GM19099 (cell line): ENCODE results near the gene TRIM63.

Source experiments
- POLR2A ChIP-seq: IDR thresholded peaks from 3 replicates; pipeline ENCODE4 v1.6.1; 2011; ENCODE audit warnings: low read depth; ENCODE audit not compliant: insufficient read length; ENCODE audit errors: extremely low read depth

The TRIM63 gene

GRCh38 chr1:26021647-26022403 is 45.6 kb downstream of the TRIM63 start, which contains the start of gene EXTL1:
EXTL1 (plus strand) TSS chr1:26021775; CDS start chr1:26022647, 872 bp downstream.
- TF ChIP-seq POLR2A = no peak

DNA sequence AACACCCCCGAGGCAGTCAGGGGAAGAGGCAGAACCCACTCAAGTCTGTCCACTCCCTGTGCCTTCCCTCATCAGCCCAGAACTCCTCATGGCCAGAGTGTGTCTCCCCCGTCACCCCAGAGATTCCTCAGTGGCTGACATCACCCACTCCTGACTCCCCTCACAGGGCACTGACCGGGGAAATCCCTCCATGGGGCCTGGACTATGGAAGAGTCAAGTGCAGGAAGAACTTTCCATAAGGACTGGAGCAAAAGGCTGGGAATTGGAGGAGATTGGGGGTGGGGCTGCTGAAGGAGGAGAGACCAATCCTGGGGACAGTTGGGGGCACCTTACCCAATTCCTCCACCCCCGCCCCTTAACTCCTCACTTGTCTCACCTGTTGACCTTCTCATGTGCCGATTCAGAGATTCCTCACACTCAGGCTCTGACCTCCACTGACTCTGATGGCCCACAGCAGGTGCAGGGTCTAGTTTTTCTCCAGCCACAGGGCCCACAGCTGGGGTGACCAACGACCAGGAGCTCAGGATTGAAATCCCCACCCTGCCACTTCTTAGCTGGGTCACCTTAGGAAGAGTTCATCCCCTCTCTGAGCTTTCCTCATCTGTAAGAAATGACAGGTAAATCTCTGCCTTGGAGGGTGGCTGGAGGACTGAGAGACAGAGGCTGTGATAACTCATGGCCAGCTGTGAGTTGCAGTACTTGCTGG is 46.3 kb downstream of the TRIM63 start:
- no peak for TF ChIP-seq POLR2A

DNA sequence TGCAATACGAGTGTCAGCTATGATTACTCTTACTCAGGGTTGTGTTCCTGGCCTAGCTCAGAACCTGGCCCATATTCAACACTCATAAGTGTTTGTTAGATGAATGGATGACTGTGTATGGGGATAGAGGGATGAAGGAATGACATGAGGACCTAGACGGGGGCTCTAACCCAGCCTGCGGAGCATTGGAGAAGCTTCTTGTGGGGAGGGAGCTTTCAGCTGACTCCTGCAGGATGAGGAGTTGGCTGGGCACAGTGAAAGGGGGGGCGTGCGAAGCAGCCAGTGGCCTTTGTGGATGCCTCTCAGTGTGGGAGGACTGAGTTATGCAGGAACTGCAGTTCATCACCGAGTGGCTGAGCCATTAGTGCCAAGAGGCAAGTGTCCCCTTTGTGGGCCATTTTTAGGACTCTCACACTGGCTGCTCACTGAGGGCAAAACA is 47.1 kb downstream of the TRIM63 start:
- TF ChIP-seq POLR2A = no peak

GRCh38 chr1:26019641-26020315 is 47.7 kb downstream of the TRIM63 start:
- no peak for TF ChIP-seq POLR2A

- TF ChIP-seq POLR2A = no peak
These were observed 49.8 kb downstream of the TRIM63 start for GRCh38 chr1:26017606-26018005.

DNA sequence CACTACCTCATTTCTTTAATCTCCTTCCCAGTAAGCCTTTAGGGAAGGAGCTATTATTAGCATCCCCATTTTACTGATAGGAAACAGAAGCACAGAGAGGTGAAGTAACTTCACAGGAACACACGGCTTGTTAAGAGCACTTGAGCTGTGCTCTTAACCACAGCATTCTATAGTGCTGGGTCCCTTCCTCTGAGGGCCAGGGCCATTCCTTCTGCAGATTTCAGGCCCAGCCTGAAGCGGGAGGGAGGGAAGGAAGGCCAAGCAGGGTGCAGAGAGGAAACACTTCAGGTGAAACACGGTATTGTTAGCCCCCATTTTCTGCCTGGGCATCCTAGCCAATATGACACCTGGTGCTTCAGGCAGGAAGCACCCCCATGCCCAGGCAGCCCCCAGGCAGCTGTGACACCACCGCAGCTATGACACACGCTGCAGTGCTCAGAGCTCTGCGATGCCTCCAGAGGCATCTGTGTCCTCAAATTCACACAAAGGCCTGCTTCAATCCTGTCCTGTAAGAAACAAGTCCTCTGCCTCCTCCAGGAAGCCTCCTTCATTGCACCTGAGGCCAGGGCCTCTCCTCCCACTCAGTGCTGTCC is 50.4 kb downstream of the TRIM63 start:
- TF ChIP-seq POLR2A = no peak

GRCh38 chr1:26016258-26016952 is 51.0 kb downstream of the TRIM63 start:
- no peak for TF ChIP-seq POLR2A

- no peak for TF ChIP-seq POLR2A
These were observed 52.1 kb downstream of the TRIM63 start for GRCh38 chr1:26015358-26015757.

- no peak for TF ChIP-seq POLR2A
These were observed 53.3 kb downstream of the TRIM63 start for GRCh38 chr1:26014179-26014578.

GRCh38 chr1:26012864-26013263 is 54.6 kb downstream of the TRIM63 start:
- TF ChIP-seq POLR2A = no peak

DNA sequence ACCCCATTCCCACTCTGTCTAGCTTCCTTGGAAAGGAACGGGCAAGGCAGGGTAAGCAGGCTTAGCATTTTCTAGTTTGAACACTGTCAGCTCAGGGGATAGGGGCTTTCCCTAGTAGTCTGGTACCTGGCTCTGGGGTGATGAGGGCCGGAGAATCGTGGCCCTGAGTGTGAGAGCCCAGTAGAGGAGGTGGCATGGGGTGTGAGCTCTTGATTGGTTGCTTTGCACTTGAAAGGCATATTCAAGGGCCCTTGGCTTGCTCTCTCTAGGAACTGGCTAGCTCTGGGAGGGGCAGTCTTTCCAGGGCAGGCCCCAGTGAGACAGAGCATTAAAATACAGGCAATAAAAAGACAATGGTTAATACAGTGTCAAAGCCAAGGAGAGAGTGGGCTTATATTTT is 56.6 kb downstream of the TRIM63 start:
- no peak for TF ChIP-seq POLR2A

DNA sequence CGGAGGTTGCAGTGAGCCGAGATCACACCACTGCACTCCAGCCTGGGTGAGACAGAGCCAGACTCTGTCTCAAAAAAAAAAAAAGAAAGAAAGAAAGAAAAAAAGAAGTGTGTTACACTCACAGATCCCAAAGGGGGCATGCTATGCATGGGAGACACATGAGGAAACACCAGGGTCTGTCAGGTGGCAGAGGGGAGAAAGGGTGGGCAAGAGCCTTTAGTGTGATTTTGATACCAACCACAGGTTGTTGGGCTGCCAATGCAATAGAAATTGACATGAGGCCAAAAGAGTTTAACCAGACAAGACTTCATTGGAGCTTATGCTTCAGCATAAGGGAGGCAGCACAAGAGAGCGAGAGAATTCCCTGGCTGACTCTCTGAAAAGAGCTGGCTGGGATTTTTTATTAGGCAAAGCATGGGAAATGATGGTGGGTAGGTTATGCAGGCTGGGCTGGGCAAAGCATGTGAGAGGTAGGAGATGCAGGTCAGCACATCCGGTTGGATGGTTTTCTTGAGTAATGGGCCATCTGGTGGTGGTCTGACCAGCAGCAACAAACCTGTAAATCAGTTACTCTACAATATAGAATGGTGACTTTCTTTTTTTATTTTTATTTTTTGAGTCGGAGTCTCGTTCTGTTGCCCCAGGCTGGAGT is 57.5 kb downstream of the TRIM63 start:
- TF ChIP-seq POLR2A = no peak

GRCh38 chr1:26006710-26007109 is 60.7 kb downstream of the TRIM63 start:
- no peak for TF ChIP-seq POLR2A

GRCh38 chr1:26005434-26006105 is 61.9 kb downstream of the TRIM63 start:
- TF ChIP-seq POLR2A = no peak

DNA sequence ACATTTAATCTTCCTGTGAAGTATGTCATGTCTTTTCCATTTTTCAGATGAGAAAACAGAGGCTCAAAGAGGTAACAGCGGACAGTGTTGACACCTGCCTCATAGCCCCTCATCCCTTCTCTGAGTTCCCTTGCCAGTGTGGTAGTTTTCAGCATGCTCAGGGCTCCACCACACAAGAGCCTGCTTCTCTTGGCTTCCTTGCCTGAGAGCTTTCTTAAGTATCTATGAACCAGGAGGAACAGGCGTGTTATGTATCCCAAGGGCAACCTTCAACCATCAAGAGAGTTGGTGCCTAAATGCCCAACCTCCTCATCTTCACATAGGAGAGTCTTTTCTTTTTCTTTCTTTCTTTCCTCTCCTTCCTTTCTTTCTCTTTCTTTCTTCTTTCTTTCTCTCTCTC is 63.7 kb downstream of the TRIM63 start:
- TF ChIP-seq POLR2A = no peak
